ENCODE results near the gene TSPYL6. TPM values are rescaled to one million over a fixed set of nuclear protein-coding genes. Genes with fewer than 3 reads are reported as not detected.

The TSPYL6 gene
- total RNA-seq, 2 experiments from 2014 or later, result not detected

- TF ChIP-seq CTCF (IDR thresholded peaks at IDR 0.05), result no peak
- Mint-ChIP-seq H3K27me3 (no peaks in the 10 kb centered on the region), H3K36me3 (ENCODE audit: low read depth) (no peaks in the 10 kb centered on the region), H3K27ac (no peak overlapping the region), H3K4me3 (no peak overlapping the region), H3K9me3 (no peaks in the 10 kb centered on the region), H3K4me1 (ENCODE audit: low read depth) (peaks cover 2% of the 10 kb centered on the region)
- CTCF ChIA-PET, result no interaction called here
- Histone ChIP-seq H3K4me1 (ENCODE audit: insufficient read depth, low read length) (no peaks in the 10 kb centered on the region), H3K4me3 (ENCODE audit: low read length) (no peak overlapping the region), H3K27me3 (ENCODE audit: control insufficient read depth in 1 of 2, insufficient read depth in 2 of 2, low read length in 2 of 2) (no peaks in the 10 kb centered on the region), H3K27ac (ENCODE audit: low read depth in 1 of 2, low read length in 2 of 2) (no peak overlapping the region), H3K9me3 (ENCODE audit: control insufficient read depth in 1 of 2, insufficient read depth in 1 of 2, low read length in 2 of 2) (no peaks in the 10 kb centered on the region), H3K36me3 (ENCODE audit: insufficient read depth, low read length) (no peaks in the 10 kb centered on the region)
- POLR2A ChIA-PET, result no interaction called here
- no peak for ATAC-seq (ENCODE audit: poor library complexity)
- no peak for DNase-seq
- intact Hi-C loops (cut with DNase I, micrococcal nuclease), result no loop called here
Measured at GRCh38 chr2:54287532-54287931, 31.5 kb upstream of the TSPYL6 start.

GRCh38 chr2:54285451-54285850 lies 29.4 kb upstream of the TSPYL6 start:
- Mint-ChIP-seq H3K4me3 (no peak overlapping the region), H3K9me3 (no peaks in the 10 kb centered on the region), H3K27me3 (no peaks in the 10 kb centered on the region), H3K27ac (no peak overlapping the region), H3K36me3 (ENCODE audit: low read depth) (no peaks in the 10 kb centered on the region), H3K4me1 (ENCODE audit: low read depth) (peaks cover 10% of the 10 kb centered on the region)
- ChIA-PET CTCF (no interaction called here), POLR2A (no interaction called here)
- DNase-seq (no peak), ATAC-seq (ENCODE audit: poor library complexity) (no peak)
- Histone ChIP-seq H3K4me1 (ENCODE audit: insufficient read depth, low read length) (no peaks in the 10 kb centered on the region), H3K27me3 (ENCODE audit: control insufficient read depth in 1 of 2, insufficient read depth in 2 of 2, low read length in 2 of 2) (no peaks in the 10 kb centered on the region), H3K27ac (ENCODE audit: low read depth in 1 of 2, low read length in 2 of 2) (no peak overlapping the region), H3K4me3 (ENCODE audit: low read length) (no peak overlapping the region), H3K36me3 (ENCODE audit: insufficient read depth, low read length) (no peaks in the 10 kb centered on the region), H3K9me3 (ENCODE audit: control insufficient read depth in 1 of 2, insufficient read depth in 1 of 2, low read length in 2 of 2) (no peaks in the 10 kb centered on the region)
- intact Hi-C loops (cut with DNase I, micrococcal nuclease), result no loop called here
- TF ChIP-seq CTCF (IDR thresholded peaks at IDR 0.05), result no peak

- Histone ChIP-seq H3K36me3 (ENCODE audit: insufficient read depth, low read length) (no peaks in the 10 kb centered on the region), H3K4me3 (ENCODE audit: low read length) (no peak overlapping the region), H3K9me3 (ENCODE audit: control insufficient read depth in 1 of 2, insufficient read depth in 1 of 2, low read length in 2 of 2) (no peaks in the 10 kb centered on the region), H3K27ac (ENCODE audit: low read depth in 1 of 2, low read length in 2 of 2) (no peak overlapping the region), H3K27me3 (ENCODE audit: control insufficient read depth in 1 of 2, insufficient read depth in 2 of 2, low read length in 2 of 2) (no peaks in the 10 kb centered on the region), H3K4me1 (ENCODE audit: insufficient read depth, low read length) (no peaks in the 10 kb centered on the region)
- Mint-ChIP-seq H3K4me1 (ENCODE audit: low read depth) (peaks cover 10% of the 10 kb centered on the region), H3K4me3 (no peak overlapping the region), H3K36me3 (ENCODE audit: low read depth) (no peaks in the 10 kb centered on the region), H3K27me3 (no peaks in the 10 kb centered on the region), H3K9me3 (no peaks in the 10 kb centered on the region), H3K27ac (no peak overlapping the region)
- ChIA-PET CTCF (no interaction called here), POLR2A (no interaction called here)
- DNase-seq (no peak), ATAC-seq (ENCODE audit: poor library complexity) (no peak)
- no peak for TF ChIP-seq CTCF (IDR thresholded peaks at IDR 0.05)
- intact Hi-C loops (cut with DNase I, micrococcal nuclease), result no loop called here
Measured at GRCh38 chr2:54284826-54285225, 28.8 kb upstream of the TSPYL6 start.

All from CD4-positive, alpha-beta T cell (primary cell).